ENCODE measurements around the gene RAPGEF6. TPM values are rescaled to one million over a fixed set of nuclear protein-coding genes. Genes with fewer than 3 reads are reported as not detected.
A peak's percentile ranks its signal among the peaks of the same experiment; 100 is the strongest.

Gene RAPGEF6
- polyA plus RNA-seq, 1 donor from 2014 or later: 121 TPM

DNA sequence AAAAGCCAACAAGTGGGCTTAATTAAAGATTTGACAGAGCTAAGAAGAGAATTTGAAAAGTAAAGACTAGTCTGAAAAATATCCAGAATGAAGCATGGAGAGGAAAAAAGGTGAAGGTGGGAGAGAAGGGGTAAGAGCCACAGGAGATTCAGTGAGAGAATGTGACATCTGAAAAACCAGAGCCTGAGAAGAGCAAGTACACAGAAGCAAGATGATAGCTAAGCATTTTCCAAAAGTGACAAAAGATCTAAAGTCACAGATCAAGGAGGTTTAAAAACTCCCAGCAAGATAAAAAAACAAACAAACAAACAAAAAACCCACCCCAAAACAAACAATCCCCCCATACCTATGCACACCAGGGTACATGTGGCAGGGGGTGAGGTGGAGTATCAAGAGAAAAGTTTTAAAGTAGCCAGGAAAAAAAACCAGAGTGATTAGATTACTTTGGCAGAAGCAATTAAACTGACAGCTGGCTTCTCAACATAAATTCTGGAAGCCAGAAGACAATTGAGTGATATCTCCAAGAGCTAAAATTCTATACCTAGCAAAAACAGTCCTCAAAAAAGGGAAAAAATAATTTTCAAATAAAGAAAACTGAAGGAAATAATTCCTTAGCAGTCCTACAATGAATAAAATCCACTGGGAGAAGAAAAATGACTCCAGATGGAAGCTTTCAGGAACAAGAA, 111.4 kb downstream of the RAPGEF6 start:
- TF ChIP-seq TAF1 (IDR thresholded peaks at IDR 0.05; ENCODE audit: low read depth) (no peak), MXI1 (conservative IDR thresholded peaks at IDR 0.05; ENCODE audit: poor library complexity, severe bottlenecking) (no peak), CTCF (IDR thresholded peaks at IDR 0.05; ENCODE audit: poor library complexity, severe bottlenecking) (no peak), POLR2AphosphoS5 (IDR thresholded peaks at IDR 0.05) (no peak), EP300 (conservative IDR thresholded peaks at IDR 0.05; ENCODE audit: poor library complexity, severe bottlenecking) (no peak), SMC3 (conservative IDR thresholded peaks at IDR 0.05; ENCODE audit: poor library complexity) (no peak), REST (IDR thresholded peaks at IDR 0.05; ENCODE audit: borderline replicate concordance) (no peak), EZH2 (IDR thresholded peaks at IDR 0.05; ENCODE audit: borderline replicate concordance, insufficient read depth, low read length, poor library complexity, severe bottlenecking) (no peak), RAD21 (conservative IDR thresholded peaks at IDR 0.05) (no peak)
- H2AFZ ChIP-seq (ENCODE audit: low read depth, low read length): no peak overlapping the region
- H3K9me3 ChIP-seq (ENCODE audit: low read length): no peaks in the 10 kb centered on the region
- H3K79me2 ChIP-seq (replicated peaks; ENCODE audit: insufficient read depth, low read length): peaks cover 27% of the 10 kb centered on the region
- H3K4me2 ChIP-seq (ENCODE audit: low read length): peak overlapping the region; percentile 2
- H3K9me2 ChIP-seq (ENCODE audit: insufficient read depth, low read length): no peaks in the 10 kb centered on the region
- no peaks in the 10 kb centered on the region for H3K27me3 ChIP-seq (ENCODE audit: insufficient read depth, low read depth, low read length)
- H3K36me3 ChIP-seq (ENCODE audit: insufficient read depth, low read length): peaks cover 5% of the 10 kb centered on the region
- no peaks in the 10 kb centered on the region for H4K20me1 ChIP-seq (ENCODE audit: insufficient read depth)
- H3K27ac ChIP-seq (ENCODE audit: low read length): no peak overlapping the region
- H3F3A ChIP-seq (ENCODE audit: insufficient read depth, low read length, poor library complexity, severe bottlenecking): no peaks in the 10 kb centered on the region
- no peak overlapping the region for H3K9ac ChIP-seq (ENCODE audit: low read length)
- H3K4me3 ChIP-seq (ENCODE audit: low read length): peak overlapping the region; percentile 12

DNA sequence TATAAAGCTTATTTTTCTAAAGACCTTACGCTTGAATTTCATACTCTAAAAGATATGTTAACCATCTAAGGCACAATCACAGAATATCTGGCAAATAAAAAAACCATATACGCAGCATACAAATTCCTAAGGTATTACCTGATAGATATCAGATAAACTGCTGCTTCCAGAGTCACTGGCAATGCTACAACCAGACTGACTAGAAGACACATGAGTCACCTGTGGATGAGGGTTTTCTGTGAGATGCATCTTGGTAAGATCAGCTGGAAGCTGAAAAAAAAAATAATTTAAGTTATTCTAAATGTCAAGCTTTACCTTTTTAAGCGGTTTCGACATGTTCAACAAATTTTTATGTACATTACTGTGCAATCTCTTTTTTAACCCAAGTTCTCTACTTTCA, 113.8 kb downstream of the RAPGEF6 start:
- H3F3A ChIP-seq (ENCODE audit: insufficient read depth, low read length, poor library complexity, severe bottlenecking): no peaks in the 10 kb centered on the region
- H3K27ac ChIP-seq (ENCODE audit: low read length): no peak overlapping the region
- H3K9me3 ChIP-seq (ENCODE audit: low read length): no peaks in the 10 kb centered on the region
- no peaks in the 10 kb centered on the region for H4K20me1 ChIP-seq (ENCODE audit: insufficient read depth)
- no peak overlapping the region for H3K4me2 ChIP-seq (ENCODE audit: low read length)
- H3K27me3 ChIP-seq (ENCODE audit: insufficient read depth, low read depth, low read length): no peaks in the 10 kb centered on the region
- no peak overlapping the region for H3K9ac ChIP-seq (ENCODE audit: low read length)
- no peaks in the 10 kb centered on the region for H3K9me2 ChIP-seq (ENCODE audit: insufficient read depth, low read length)
- no peak overlapping the region for H3K4me3 ChIP-seq (ENCODE audit: low read length)
- peaks cover 5% of the 10 kb centered on the region for H3K36me3 ChIP-seq (ENCODE audit: insufficient read depth, low read length)
- peaks cover 20% of the 10 kb centered on the region for H3K79me2 ChIP-seq (replicated peaks; ENCODE audit: insufficient read depth, low read length)
- H2AFZ ChIP-seq (ENCODE audit: low read depth, low read length): no peak overlapping the region
- TF ChIP-seq REST (IDR thresholded peaks at IDR 0.05; ENCODE audit: borderline replicate concordance) (no peak), MXI1 (conservative IDR thresholded peaks at IDR 0.05; ENCODE audit: poor library complexity, severe bottlenecking) (no peak)

All from neural cell (in vitro differentiated cells).